HCT116 (cell line): ENCODE data around the gene PRG2. TPM values are rescaled to one million over a fixed set of nuclear protein-coding genes. Genes with fewer than 3 reads are reported as not detected.

ENCODE experiments used
- ATAC-seq: fragments of 200-7000 bp; cut with Tn5 transposase; 2 replicates; pipeline ENCODE4 v1.9.1; 2020; ENCODE audit warnings: mild to moderate bottlenecking, moderate library complexity
- BruUV-seq: library from RNA; stranded (reverse); fragments of 400-500 nt; replicated peaks from 2 replicates; lab custom pipeline; 2021; lab: Mats Ljungman, UMichigan
- CTCF ChIA-PET: fragments of 300-600 bp; sonication (Branson Sonifier 250); formaldehyde crosslinking; loops from one replicate; lab custom pipeline; 2021; ENCODE audit warnings: antibody characterized with exemption; lab: Charles Lee
- POLR2A ChIA-PET: fragments of 300-600, 350-600 bp; sonication (Branson Sonifier 250); formaldehyde crosslinking; loops from one replicate; lab custom pipeline; 2021; ENCODE audit warnings: antibody characterized with exemption; lab: Charles Lee
- RAD21 ChIA-PET, 2 experiments: fragments of 300-600 bp; sonication (Branson Sonifier 250); formaldehyde crosslinking; loops; one replicate each; lab custom pipeline; 2023; ENCODE audit warnings: low total read pairs in 2 of 2; ENCODE audit not compliant: uncharacterized antibody in 2 of 2, unreplicated experiment in 2 of 2, low non-redundant PET in 1 of 2; lab: Charles Lee
- DNase-seq: peaks from one replicate; pipeline ENCODE4 v3.0.0-alpha.2; 2010; ENCODE audit warnings: low read depth, low spot score
- H2AFZ ChIP-seq: fragments of 200-600 bp; shearing (Covaris generic), sonication (generic); 2 replicates; pipeline ENCODE4 v1.6.1; 2017; ENCODE audit warnings: low read depth, mixed run types, mixed read lengths, antibody characterized with exemption, low read length; ENCODE audit not compliant: poor library complexity, severe bottlenecking
- H3K27ac ChIP-seq: 2 replicates; pipeline ENCODE4 v1.5.1; 2012; ENCODE audit warnings: low read depth, low read length
- H3K27me3 ChIP-seq: fragments of 200-600 bp; sonication (generic); 2 replicates; pipeline ENCODE4 v1.6.1; 2016; ENCODE audit warnings: mixed run types, low read length, mixed read lengths; ENCODE audit not compliant: insufficient read depth
- H3K36me3 ChIP-seq, 2 experiments: fragments of 200-500 bp in 1 of 2; fragments of 200-600 bp in 1 of 2; sonication (Bioruptor generic) in 1 of 2; sonication (generic) in 1 of 2; 2 replicates each; pipeline versions ENCODE4 v1.5.1 to v1.6.1; 2014 to 2016; ENCODE audit warnings: low read length in 2 of 2, inconsistent platforms in 1 of 2, mixed read lengths in 1 of 2, mixed run types in 1 of 2; ENCODE audit not compliant: insufficient read depth in 2 of 2, control insufficient read depth in 1 of 2
- H3K4me1 ChIP-seq, 2 experiments: fragments of 200-600 bp in 1 of 2; sonication (generic) in 1 of 2; 2 replicates each; pipeline versions ENCODE4 v1.5.1 to v1.6.1; 2012 to 2017; ENCODE audit warnings: low read length in 2 of 2, inconsistent platforms in 1 of 2, mild to moderate bottlenecking in 1 of 2, mixed read lengths in 1 of 2, mixed run types in 1 of 2, moderate library complexity in 1 of 2; ENCODE audit not compliant: insufficient read depth in 2 of 2, control insufficient read depth in 1 of 2
- H3K4me2 ChIP-seq: fragments of 200-600 bp; sonication (generic); 2 replicates; pipeline ENCODE4 v1.6.1; 2017; ENCODE audit warnings: mixed run types, low read length, mixed read lengths
- H3K4me3 ChIP-seq, 2 experiments: fragments of 200-600 bp in 1 of 2; sonication (generic) in 1 of 2; replicated peaks in 1 of 2; 2 replicates each; pipeline ENCODE4 v1.5.1; 2011 to 2016; ENCODE audit warnings: low read length in 2 of 2, control low read depth in 1 of 2, low read depth in 1 of 2, mild to moderate bottlenecking in 1 of 2, mixed read lengths in 1 of 2, mixed run types in 1 of 2
- H3K79me2 ChIP-seq: fragments of 200-600 bp; sonication (generic); 2 replicates; pipeline ENCODE4 v1.6.1; 2017; ENCODE audit warnings: mild to moderate bottlenecking, mixed run types, low read length, moderate library complexity, mixed read lengths; ENCODE audit not compliant: insufficient read depth
- H3K9ac ChIP-seq: fragments of 200-600 bp; sonication (generic); 2 replicates; pipeline ENCODE4 v1.6.1; 2016; ENCODE audit warnings: low read length, mixed read lengths
- H3K9me2 ChIP-seq: fragments of 200-600 bp; sonication (generic), shearing (Covaris generic); 2 replicates; pipeline ENCODE4 v1.6.1; 2017; ENCODE audit warnings: mixed run types, mild to moderate bottlenecking, moderate library complexity; ENCODE audit not compliant: insufficient read depth
- H3K9me3 ChIP-seq, 2 experiments: fragments of 200-500 bp in 1 of 2; fragments of 200-600 bp in 1 of 2; sonication (Bioruptor generic) in 1 of 2; sonication (generic) in 1 of 2; 2 replicates each; pipeline ENCODE4 v1.6.1; 2014 to 2017; ENCODE audit warnings: low read length in 2 of 2, mixed read lengths in 2 of 2, inconsistent platforms in 1 of 2, low read depth in 1 of 2, mild to moderate bottlenecking in 1 of 2, mixed run types in 1 of 2, moderate library complexity in 1 of 2; ENCODE audit not compliant: control insufficient read depth in 1 of 2, insufficient read depth in 1 of 2
- H4K20me1 ChIP-seq: fragments of 200-600 bp; sonication (generic), shearing (Covaris generic); 2 replicates; pipeline ENCODE4 v1.6.1; 2017; ENCODE audit warnings: mixed run types, mild to moderate bottlenecking, moderate library complexity; ENCODE audit not compliant: insufficient read depth
- CBX3 ChIP-seq: IDR thresholded peaks from 2 replicates; pipeline ENCODE4 v1.6.1; 2012; ENCODE audit warnings: low read depth
- CEBPB ChIP-seq: IDR thresholded peaks from 2 replicates; pipeline ENCODE4 v1.6.1; 2012; ENCODE audit warnings: low read depth
- ELF1 ChIP-seq: IDR thresholded peaks from 2 replicates; pipeline ENCODE4 v1.6.1; 2012; ENCODE audit warnings: low read depth, borderline replicate concordance
- EZH2 ChIP-seq: fragments of 200-600 bp; sonication (generic); IDR thresholded peaks from 2 replicates; pipeline ENCODE4 v1.6.1; 2017; ENCODE audit warnings: antibody characterized with exemption, mixed run types
- EZH2phosphoT487 ChIP-seq: fragments of 200-600 bp; IDR thresholded peaks from 2 replicates; pipeline ENCODE4 v1.6.1; 2018; ENCODE audit warnings: antibody characterized with exemption, borderline replicate concordance
- FOSL1 ChIP-seq: IDR thresholded peaks from 2 replicates; pipeline ENCODE4 v1.6.1; 2012; ENCODE audit warnings: low read depth
- JUND ChIP-seq: IDR thresholded peaks from 2 replicates; pipeline ENCODE4 v1.6.1; 2012
- POLR2A ChIP-seq: IDR thresholded peaks from 2 replicates; pipeline ENCODE4 v1.7.0; 2011; ENCODE audit warnings: borderline replicate concordance; ENCODE audit not compliant: insufficient read depth, insufficient read length; ENCODE audit errors: extremely low read depth
- POLR2AphosphoS5 ChIP-seq: IDR thresholded peaks from 2 replicates; pipeline ENCODE4 v1.6.1; 2011; ENCODE audit warnings: mild to moderate bottlenecking, low read depth, low read length, moderate library complexity
- RAD21 ChIP-seq: IDR thresholded peaks from 2 replicates; pipeline ENCODE4 v1.6.1; 2012; ENCODE audit warnings: low read depth, mild to moderate bottlenecking
- SIN3A ChIP-seq: IDR thresholded peaks from 2 replicates; pipeline ENCODE4 v1.6.1; 2012; ENCODE audit warnings: low read depth
- SP1 ChIP-seq: IDR thresholded peaks from 2 replicates; pipeline ENCODE4 v1.6.1; 2012; ENCODE audit warnings: low read depth
- SRF ChIP-seq: IDR thresholded peaks from 2 replicates; pipeline ENCODE4 v1.6.1; 2012; ENCODE audit warnings: low read depth
- TCF7L2 ChIP-seq: IDR thresholded peaks from 2 replicates; pipeline ENCODE4 v1.7.0; 2011; ENCODE audit warnings: borderline replicate concordance, inconsistent platforms; ENCODE audit not compliant: insufficient read depth, insufficient read length; ENCODE audit errors: extremely low read depth
- YY1 ChIP-seq: IDR thresholded peaks from 2 replicates; pipeline ENCODE4 v1.6.1; 2011; ENCODE audit warnings: low read length, low read depth, moderate library complexity, mild to moderate bottlenecking; ENCODE audit not compliant: insufficient replicate concordance; ENCODE audit errors: extremely low read depth
- ZFX ChIP-seq: fragments of 450-650 bp; IDR thresholded peaks from 2 replicates; pipeline ENCODE4 v1.6.1; 2017
- ZNF274 ChIP-seq: fragments of 200-500 bp; sonication (Bioruptor generic); IDR thresholded peaks from 2 replicates; pipeline ENCODE4 v1.6.1; 2014; ENCODE audit warnings: mild to moderate bottlenecking, low read depth, low read length, inconsistent platforms
- intact Hi-C: fragments of 100-400 bp; cut with micrococcal nuclease; formaldehyde crosslinking; loops from 2 replicates; pipeline ENCODE4 v1.10.0; 2022
- total RNA-seq: library from RNA; stranded (reverse); gene quantifications from one replicate; pipeline ENCODE4 v1.2.1, GENCODE V29; 2021; ENCODE audit not compliant: unreplicated experiment
- TF ChIP-seq, protein P1 (sequence below), 3 experiments: fragments of 200-600 bp in 1 of 3; sonication (generic) in 1 of 3; IDR thresholded peaks in 2 of 3; conservative IDR thresholded peaks in 1 of 3; 2 replicates each; pipeline ENCODE4 v1.5.1; 2012 to 2017; ENCODE audit warnings: low read depth in 2 of 3, low read length in 2 of 3, antibody characterized with exemption in 1 of 3, borderline replicate concordance in 1 of 3, control low read depth in 1 of 3, mild to moderate bottlenecking in 1 of 3, mixed read lengths in 1 of 3, mixed run types in 1 of 3, moderate library complexity in 1 of 3; ENCODE audit not compliant: insufficient read depth in 1 of 3
- TF ChIP-seq, protein P2 (sequence below): IDR thresholded peaks from 2 replicates; pipeline ENCODE4 v1.6.1; 2012
- TF ChIP-seq, protein P3 (sequence below): IDR thresholded peaks from 2 replicates; pipeline ENCODE4 v1.6.1; 2012; ENCODE audit warnings: low read depth
- TF ChIP-seq, protein P4 (sequence below): IDR thresholded peaks from 2 replicates; pipeline ENCODE4 v1.6.1; 2012

Gene PRG2
- total RNA-seq, 1 experiment from 2014 or later, result 0.81 TPM

DNA sequence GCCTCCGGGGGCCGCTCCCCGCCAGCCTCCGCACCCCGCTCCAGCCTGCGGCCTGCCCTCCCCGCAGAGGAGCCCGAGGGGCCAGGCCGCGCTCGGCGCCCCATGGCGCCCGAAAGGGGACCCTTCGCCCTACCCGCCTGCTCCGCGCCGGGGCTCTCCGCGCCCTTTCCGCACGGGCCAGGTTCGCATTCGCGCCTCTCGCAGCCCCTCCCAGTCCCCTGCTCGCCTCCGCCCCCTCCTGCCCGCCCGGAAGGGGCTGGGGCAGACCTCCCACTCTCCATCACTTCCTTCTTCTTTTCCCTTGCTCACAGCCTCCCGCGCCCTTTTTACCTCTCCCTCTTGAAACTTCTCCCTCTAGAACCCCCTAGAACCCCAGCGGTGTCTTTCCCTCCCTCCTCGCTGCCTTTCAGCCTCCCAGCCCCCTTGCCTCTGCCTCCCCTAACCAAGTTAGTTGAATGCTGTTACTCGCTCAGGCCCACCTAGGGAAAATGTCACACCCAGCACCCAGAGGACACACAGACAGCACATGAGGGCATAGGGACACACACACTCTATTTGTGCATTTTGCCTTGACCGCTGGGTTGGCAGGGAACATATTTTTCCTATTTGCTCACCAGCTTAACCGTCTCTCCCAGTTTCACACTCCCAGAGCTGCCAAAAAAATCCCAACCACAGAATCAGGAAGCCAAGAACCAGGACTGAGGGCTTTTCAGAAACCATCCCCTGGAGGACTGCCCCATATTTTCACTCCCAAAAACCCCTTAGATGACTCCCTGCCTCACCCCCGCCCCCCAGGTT lies 36.7 kb upstream of the PRG2 start, which contains the start of gene SLC43A3:
Gene SLC43A3 (minus strand): TSS at position 193 of the 798 bp plus-strand sequence. CDS start 949 bp downstream, outside the sequence.
- peak; percentile 92 for ATAC-seq
- ChIA-PET POLR2A (no interaction called here), CTCF (interaction anchor here (1.0 to 1.4 kb wide), 2 partner anchors 31 to 77 kb away, joined by 3 read pairs; no protein-coding TSS in a partner anchor), RAD21 (no interaction called here)
- peaks cover 13% of the 10 kb centered on the region for H3K27me3 ChIP-seq
- H3K4me3 ChIP-seq, result peak within 1 kb of the TSS; percentile 54 to 57
- no peaks in the 10 kb centered on the region for H3K9me2 ChIP-seq
- DNase-seq, result no peak
- no peaks in the 10 kb centered on the region for H3K9me3 ChIP-seq
- H4K20me1 ChIP-seq, result no peaks in the 10 kb centered on the region
- peak within 1 kb of the TSS; percentile 39 for H3K27ac ChIP-seq
- peak within 1 kb of the TSS; percentile 75 for H3K4me2 ChIP-seq
- peaks cover 9 to 21% of the 10 kb centered on the region in 2 experiments for H3K4me1 ChIP-seq
- no peaks in the 10 kb centered on the region; a peak in 1 of 4 replicates for H3K36me3 ChIP-seq
- intact Hi-C loops, result no loop called here
- peak within 1 kb of the TSS; percentile 73 for H3K9ac ChIP-seq
- H2AFZ ChIP-seq, result no peak within 1 kb of the TSS
- H3K79me2 ChIP-seq, result peaks cover 8% of the 10 kb centered on the region; the same call in 1 of the 2 replicates
- BruUV-seq, result TSS peak; percentile 96
- TF ChIP-seq EZH2phosphoT487 (no peak), FOSL1 (no peak), SP1 (no peak), CEBPB (no peak), JUND (no peak), POLR2A (peak; percentile 9), POLR2AphosphoS5 (no peak; the same call in 1 of the 2 replicates), RAD21 (no peak), CBX3 (no peak), SRF (no peak), EZH2 (no peak), TCF7L2 (no peak), ZFX (peak; percentile 29; the same call in 1 of the 2 replicates), SIN3A (0 out of 2 replicates have a peak, but pooled peaks have one; percentile 8), YY1 (no peak), ZNF274 (no peak), ELF1 (no peak)
- TF ChIP-seq, protein P1, sequence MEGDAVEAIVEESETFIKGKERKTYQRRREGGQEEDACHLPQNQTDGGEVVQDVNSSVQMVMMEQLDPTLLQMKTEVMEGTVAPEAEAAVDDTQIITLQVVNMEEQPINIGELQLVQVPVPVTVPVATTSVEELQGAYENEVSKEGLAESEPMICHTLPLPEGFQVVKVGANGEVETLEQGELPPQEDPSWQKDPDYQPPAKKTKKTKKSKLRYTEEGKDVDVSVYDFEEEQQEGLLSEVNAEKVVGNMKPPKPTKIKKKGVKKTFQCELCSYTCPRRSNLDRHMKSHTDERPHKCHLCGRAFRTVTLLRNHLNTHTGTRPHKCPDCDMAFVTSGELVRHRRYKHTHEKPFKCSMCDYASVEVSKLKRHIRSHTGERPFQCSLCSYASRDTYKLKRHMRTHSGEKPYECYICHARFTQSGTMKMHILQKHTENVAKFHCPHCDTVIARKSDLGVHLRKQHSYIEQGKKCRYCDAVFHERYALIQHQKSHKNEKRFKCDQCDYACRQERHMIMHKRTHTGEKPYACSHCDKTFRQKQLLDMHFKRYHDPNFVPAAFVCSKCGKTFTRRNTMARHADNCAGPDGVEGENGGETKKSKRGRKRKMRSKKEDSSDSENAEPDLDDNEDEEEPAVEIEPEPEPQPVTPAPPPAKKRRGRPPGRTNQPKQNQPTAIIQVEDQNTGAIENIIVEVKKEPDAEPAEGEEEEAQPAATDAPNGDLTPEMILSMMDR (IDR thresholded peaks at IDR 0.05 in 2 of 3, conservative IDR thresholded peaks at IDR 0.05 in 1 of 3; ENCODE audit: borderline replicate concordance in 1 of 3, insufficient read depth in 1 of 3, low read depth in 2 of 3, low read length in 2 of 3), result no peak
- TF ChIP-seq, protein P2, sequence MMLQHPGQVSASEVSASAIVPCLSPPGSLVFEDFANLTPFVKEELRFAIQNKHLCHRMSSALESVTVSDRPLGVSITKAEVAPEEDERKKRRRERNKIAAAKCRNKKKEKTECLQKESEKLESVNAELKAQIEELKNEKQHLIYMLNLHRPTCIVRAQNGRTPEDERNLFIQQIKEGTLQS, result no peak
- TF ChIP-seq, protein P3, sequence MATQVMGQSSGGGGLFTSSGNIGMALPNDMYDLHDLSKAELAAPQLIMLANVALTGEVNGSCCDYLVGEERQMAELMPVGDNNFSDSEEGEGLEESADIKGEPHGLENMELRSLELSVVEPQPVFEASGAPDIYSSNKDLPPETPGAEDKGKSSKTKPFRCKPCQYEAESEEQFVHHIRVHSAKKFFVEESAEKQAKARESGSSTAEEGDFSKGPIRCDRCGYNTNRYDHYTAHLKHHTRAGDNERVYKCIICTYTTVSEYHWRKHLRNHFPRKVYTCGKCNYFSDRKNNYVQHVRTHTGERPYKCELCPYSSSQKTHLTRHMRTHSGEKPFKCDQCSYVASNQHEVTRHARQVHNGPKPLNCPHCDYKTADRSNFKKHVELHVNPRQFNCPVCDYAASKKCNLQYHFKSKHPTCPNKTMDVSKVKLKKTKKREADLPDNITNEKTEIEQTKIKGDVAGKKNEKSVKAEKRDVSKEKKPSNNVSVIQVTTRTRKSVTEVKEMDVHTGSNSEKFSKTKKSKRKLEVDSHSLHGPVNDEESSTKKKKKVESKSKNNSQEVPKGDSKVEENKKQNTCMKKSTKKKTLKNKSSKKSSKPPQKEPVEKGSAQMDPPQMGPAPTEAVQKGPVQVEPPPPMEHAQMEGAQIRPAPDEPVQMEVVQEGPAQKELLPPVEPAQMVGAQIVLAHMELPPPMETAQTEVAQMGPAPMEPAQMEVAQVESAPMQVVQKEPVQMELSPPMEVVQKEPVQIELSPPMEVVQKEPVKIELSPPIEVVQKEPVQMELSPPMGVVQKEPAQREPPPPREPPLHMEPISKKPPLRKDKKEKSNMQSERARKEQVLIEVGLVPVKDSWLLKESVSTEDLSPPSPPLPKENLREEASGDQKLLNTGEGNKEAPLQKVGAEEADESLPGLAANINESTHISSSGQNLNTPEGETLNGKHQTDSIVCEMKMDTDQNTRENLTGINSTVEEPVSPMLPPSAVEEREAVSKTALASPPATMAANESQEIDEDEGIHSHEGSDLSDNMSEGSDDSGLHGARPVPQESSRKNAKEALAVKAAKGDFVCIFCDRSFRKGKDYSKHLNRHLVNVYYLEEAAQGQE, result no peak
- TF ChIP-seq, protein P4, sequence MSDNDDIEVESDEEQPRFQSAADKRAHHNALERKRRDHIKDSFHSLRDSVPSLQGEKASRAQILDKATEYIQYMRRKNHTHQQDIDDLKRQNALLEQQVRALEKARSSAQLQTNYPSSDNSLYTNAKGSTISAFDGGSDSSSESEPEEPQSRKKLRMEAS, result 0 out of 2 replicates have a peak, but pooled peaks have one; percentile 12
